CD14-positive monocyte (primary cell): ENCODE data around the gene CDCA4. TPM values are rescaled to one million over a fixed set of nuclear protein-coding genes. Genes with fewer than 3 reads are reported as not detected.

Source experiments
- DNase-seq, 3 donors: peaks; one replicate each; pipeline ENCODE4 v3.0.0-alpha.2; 2011 to 2022
- H2AFZ ChIP-seq: 2 replicates; pipeline ENCODE4 v1.6.0; 2012; ENCODE audit warnings: mild to moderate bottlenecking, low read depth, low read length, inconsistent platforms; ENCODE audit not compliant: insufficient read depth, poor library complexity, severe bottlenecking
- H3K27ac ChIP-seq, 2 donors: 1 replicate in 1 of 2; 2 replicates in 1 of 2; pipeline ENCODE4 v1.5.1; 2012 to 2013; ENCODE audit warnings: low read length in 2 of 2, control low read depth in 1 of 2, inconsistent platforms in 1 of 2, low read depth in 1 of 2, mild to moderate bottlenecking in 1 of 2
- H3K27me3 ChIP-seq, 2 donors: one replicate each; pipeline versions ENCODE4 v1.6.0 to v1.6.1; 2011 to 2013; ENCODE audit warnings: low read length in 2 of 2; ENCODE audit not compliant: control insufficient read depth in 2 of 2, insufficient read depth in 2 of 2
- H3K36me3 ChIP-seq, 2 donors: replicated peaks in 1 of 2; 1 replicate in 1 of 2; 2 replicates in 1 of 2; pipeline versions ENCODE4 v1.5.1 to v1.6.1; 2012 to 2013; ENCODE audit warnings: low read length in 2 of 2, control low read depth in 1 of 2, inconsistent platforms in 1 of 2, mild to moderate bottlenecking in 1 of 2; ENCODE audit not compliant: insufficient read depth in 2 of 2, control insufficient read depth in 1 of 2
- H3K4me1 ChIP-seq, 2 donors: 1 replicate in 1 of 2; 2 replicates in 1 of 2; pipeline versions ENCODE4 v1.5.1 to v1.6.1; 2012 to 2013; ENCODE audit warnings: low read length in 2 of 2, control low read depth in 1 of 2, inconsistent platforms in 1 of 2, mild to moderate bottlenecking in 1 of 2, moderate library complexity in 1 of 2; ENCODE audit not compliant: insufficient read depth in 2 of 2, control insufficient read depth in 1 of 2
- H3K4me2 ChIP-seq: replicated peaks from 2 replicates; pipeline ENCODE3; 2012; ENCODE audit warnings: low read length, moderate library complexity, mild to moderate bottlenecking; ENCODE audit not compliant: poor library complexity, severe bottlenecking; ENCODE audit errors: extremely low read depth
- H3K4me3 ChIP-seq, 3 experiments: fragments of 200-600 bp in 1 of 3; sonication (generic) in 1 of 3; replicated peaks in 1 of 3; 1 replicate in 2 of 3; 2 replicates in 1 of 3; pipeline ENCODE4 v1.5.1; 2011 to 2013; ENCODE audit warnings: low read length in 3 of 3, mild to moderate bottlenecking in 3 of 3, control low read depth in 2 of 3, low read depth in 2 of 3, inconsistent platforms in 1 of 3, moderate library complexity in 1 of 3
- H3K79me2 ChIP-seq: 2 replicates; pipeline ENCODE4 v1.6.0; 2012; ENCODE audit warnings: mild to moderate bottlenecking, control low read depth, inconsistent platforms, low read length, moderate library complexity; ENCODE audit not compliant: insufficient read depth
- H3K9ac ChIP-seq: 2 replicates; pipeline ENCODE4 v1.6.0; 2017; ENCODE audit warnings: low read length, mild to moderate bottlenecking; ENCODE audit not compliant: insufficient read depth, poor library complexity, severe bottlenecking
- H3K9me3 ChIP-seq, 2 donors: replicated peaks in 1 of 2; 1 replicate in 1 of 2; 2 replicates in 1 of 2; pipeline versions ENCODE4 v1.5.1 to v1.6.1; 2012 to 2013; ENCODE audit warnings: low read length in 2 of 2, control low read depth in 1 of 2; ENCODE audit not compliant: control insufficient read depth in 1 of 2, insufficient read depth in 1 of 2
- H4K20me1 ChIP-seq: 2 replicates; pipeline ENCODE4 v1.6.0; 2012; ENCODE audit warnings: mild to moderate bottlenecking, low read length, control low read depth, moderate library complexity; ENCODE audit not compliant: insufficient read depth
- H3K27ac Mint-ChIP-seq, 7 donors: one replicate each; pipeline ENCODE4 v1.8.0; 2020; ENCODE audit warnings: mild to moderate bottlenecking in 7 of 7, mixed read lengths in 7 of 7, moderate library complexity in 6 of 7, inconsistent platforms in 2 of 7
- H3K27me3 Mint-ChIP-seq, 3 donors: one replicate each; pipeline ENCODE4 v1.8.0; 2021 to 2022; ENCODE audit warnings: low read depth in 3 of 3, mild to moderate bottlenecking in 3 of 3, mixed read lengths in 3 of 3, moderate library complexity in 3 of 3, inconsistent platforms in 1 of 3
- H3K36me3 Mint-ChIP-seq, 2 donors: one replicate each; pipeline ENCODE4 v1.8.0; 2020; ENCODE audit warnings: mixed read lengths in 2 of 2, inconsistent platforms in 1 of 2, mild to moderate bottlenecking in 1 of 2
- H3K4me1 Mint-ChIP-seq: one replicate; pipeline ENCODE4 v1.8.0; 2020; ENCODE audit warnings: mild to moderate bottlenecking, mixed read lengths
- H3K4me3 Mint-ChIP-seq, 2 donors: one replicate each; pipeline ENCODE4 v1.8.0; 2020; ENCODE audit warnings: mild to moderate bottlenecking in 2 of 2, mixed read lengths in 2 of 2, moderate library complexity in 1 of 2
- H3K9me3 Mint-ChIP-seq, 7 donors: one replicate each; pipeline ENCODE4 v1.8.0; 2020 to 2022; ENCODE audit warnings: mixed read lengths in 7 of 7, mild to moderate bottlenecking in 6 of 7, moderate library complexity in 6 of 7, inconsistent platforms in 2 of 7
- CTCF ChIP-seq: fragments of 200-600 bp; IDR thresholded peaks from one replicate; pipeline ENCODE4 v1.8.0; 2022; ENCODE audit warnings: antibody characterized with exemption, mild to moderate bottlenecking
- WGBS: methylation state at CpG from one replicate; pipeline ENCODE4 v1.1.5; 2013; ENCODE audit warnings: missing lambda C conversion rate; ENCODE audit not compliant: insufficient coverage; 5-methylcytosine and 5-hydroxymethylcytosine counted together
- intact Hi-C, 2 donors: fragments of 100-400 bp; cut with micrococcal nuclease; formaldehyde crosslinking; loops; one replicate each; pipeline versions ENCODE4 v1.15.0 to v1.15.1; 2023
- polyA plus RNA-seq, 3 donors: library from polyadenylated mRNA; depleted of rRNA in 1 of 3; unstranded in 2 of 3; stranded (reverse) in 1 of 3; fragments of 300-500 nt in 2 of 3; fragments of >200 nt in 1 of 3; fragmentation: Illumina TruSeq in 2 of 3; gene quantifications; 1 replicate in 2 of 3; 2 replicates in 1 of 3; pipeline ENCODE4 v1.2.3, GENCODE V29; 2012 to 2021

The CDCA4 gene
- polyA plus RNA-seq, 3 donors = 8.6 to 12.0 (median 11.6) TPM

GRCh38 chr14:104989236-104989950 lies 31.5 kb downstream of the CDCA4 start:
- Histone ChIP-seq H3K4me1 (peaks cover 17 to 23% of the 10 kb centered on the region in 2 donors), H3K9me3 (no peaks in the 10 kb centered on the region), H2AFZ (no peak overlapping the region), H3K79me2 (no peaks in the 10 kb centered on the region), H3K27ac (no peak overlapping the region), H3K9ac (no peak overlapping the region), H3K36me3 (no peaks in the 10 kb centered on the region), H3K4me2 (no peak overlapping the region), H3K4me3 (no peak overlapping the region), H3K27me3 (peaks cover 0 to 5% of the 10 kb centered on the region in 2 donors), H4K20me1 (no peaks in the 10 kb centered on the region)
- 97% methylated on average over 14 of the region's 16 CpGs for WGBS
- peak overlapping the region in 1 of 7 donors; percentile 20 for H3K27ac Mint-ChIP-seq
- no peak for TF ChIP-seq CTCF
- no peak overlapping the region for H3K4me3 Mint-ChIP-seq
- peaks cover 0 to 6% (median 3%) of the 10 kb centered on the region in 7 donors for H3K9me3 Mint-ChIP-seq
- peaks cover 5 to 13% (median 6%) of the 10 kb centered on the region in 3 donors for H3K27me3 Mint-ChIP-seq
- H3K4me1 Mint-ChIP-seq = peaks cover 13% of the 10 kb centered on the region
- H3K36me3 Mint-ChIP-seq = no peaks in the 10 kb centered on the region
- intact Hi-C loops = loop anchor here in 1 of 2 donors (10.0 kb wide), 1 partner anchor 195 kb away; the partner anchor contains the start of gene AKT1
- no peak for DNase-seq

DNA sequence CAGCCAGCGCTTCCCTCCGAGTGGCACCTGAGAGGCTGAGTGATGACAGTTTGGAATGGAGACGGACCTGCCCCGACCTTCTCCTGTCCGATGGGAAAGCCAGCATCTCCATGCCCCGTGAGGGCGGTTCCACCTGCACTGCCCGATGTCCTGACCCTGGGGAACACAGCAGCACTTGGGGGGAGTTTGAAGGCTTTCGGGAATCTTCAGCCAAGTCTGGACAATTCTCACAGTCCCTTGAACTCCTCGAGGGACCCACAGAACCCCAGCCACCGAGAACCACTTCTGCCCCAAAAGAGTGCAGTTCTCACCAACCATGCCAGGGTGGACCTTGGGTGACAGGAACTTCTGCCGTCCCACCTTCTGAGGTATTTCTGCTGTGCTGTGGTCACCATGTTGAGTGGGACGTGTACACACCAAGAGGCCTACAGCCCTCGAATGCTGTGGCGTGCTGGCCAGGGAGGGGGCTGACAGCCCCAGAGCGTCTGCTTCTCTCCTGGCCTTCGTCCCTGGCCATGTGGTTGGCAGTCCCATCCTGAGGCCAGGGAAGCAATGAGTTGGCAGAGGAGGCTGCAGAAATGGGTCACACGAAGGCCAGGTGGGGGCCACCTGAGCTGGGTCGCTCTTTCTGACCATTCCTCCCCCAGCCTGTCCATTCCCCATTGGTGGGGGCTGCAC lies 34.3 kb downstream of the CDCA4 start:
- Mint-ChIP-seq H3K9me3 (peaks cover 0 to 2% (median 0%) of the 10 kb centered on the region in 7 donors), H3K27ac (peak overlapping the region in 5 of 7 donors; percentile 18 to 78 (median 70)), H3K4me3 (peak overlapping the region; percentile 71 to 73), H3K27me3 (peaks cover 2 to 14% (median 8%) of the 10 kb centered on the region in 3 donors), H3K36me3 (no peaks in the 10 kb centered on the region), H3K4me1 (peaks cover 13% of the 10 kb centered on the region)
- Histone ChIP-seq H3K4me1 (peaks cover 17 to 23% of the 10 kb centered on the region in 2 donors), H3K27me3 (peaks cover 0 to 5% of the 10 kb centered on the region in 2 donors), H3K4me2 (peak overlapping the region; percentile 94), H3K4me3 (peak overlapping the region in 2 of 3 experiments; percentile 42 to 77), H4K20me1 (no peaks in the 10 kb centered on the region), H3K9ac (peak overlapping the region; percentile 51), H3K79me2 (no peaks in the 10 kb centered on the region), H3K9me3 (no peaks in the 10 kb centered on the region), H2AFZ (peak overlapping the region; percentile 91), H3K36me3 (no peaks in the 10 kb centered on the region), H3K27ac (no peak overlapping the region)
- intact Hi-C loops = loop anchor here (2.0 to 10.0 kb wide), 2 partner anchors 34 to 192 kb away; partner anchors contain the start of genes AKT1 (in 1 of the 2) and CDCA4 (in 1 of the 2)
- 74% methylated on average over 14 of the region's 19 CpGs for WGBS
- no peak for DNase-seq
- no peak for TF ChIP-seq CTCF
